Neural cell (in vitro differentiated cells): ENCODE results near the gene SDC4.

Experiments used
- EP300 ChIP-seq: fragments of 450-650 bp; conservative IDR thresholded peaks from 2 replicates; pipeline ENCODE4 v1.6.1; 2014; ENCODE audit warnings: antibody characterized with exemption, mild to moderate bottlenecking, moderate library complexity; ENCODE audit not compliant: poor library complexity, severe bottlenecking
- MXI1 ChIP-seq: fragments of 450-650 bp; conservative IDR thresholded peaks from 2 replicates; pipeline ENCODE4 v1.6.1; 2014; ENCODE audit warnings: antibody characterized with exemption, mild to moderate bottlenecking; ENCODE audit not compliant: poor library complexity, severe bottlenecking
- POLR2AphosphoS5 ChIP-seq: IDR thresholded peaks from 2 replicates; pipeline ENCODE4 v1.6.1; 2012

DNA sequence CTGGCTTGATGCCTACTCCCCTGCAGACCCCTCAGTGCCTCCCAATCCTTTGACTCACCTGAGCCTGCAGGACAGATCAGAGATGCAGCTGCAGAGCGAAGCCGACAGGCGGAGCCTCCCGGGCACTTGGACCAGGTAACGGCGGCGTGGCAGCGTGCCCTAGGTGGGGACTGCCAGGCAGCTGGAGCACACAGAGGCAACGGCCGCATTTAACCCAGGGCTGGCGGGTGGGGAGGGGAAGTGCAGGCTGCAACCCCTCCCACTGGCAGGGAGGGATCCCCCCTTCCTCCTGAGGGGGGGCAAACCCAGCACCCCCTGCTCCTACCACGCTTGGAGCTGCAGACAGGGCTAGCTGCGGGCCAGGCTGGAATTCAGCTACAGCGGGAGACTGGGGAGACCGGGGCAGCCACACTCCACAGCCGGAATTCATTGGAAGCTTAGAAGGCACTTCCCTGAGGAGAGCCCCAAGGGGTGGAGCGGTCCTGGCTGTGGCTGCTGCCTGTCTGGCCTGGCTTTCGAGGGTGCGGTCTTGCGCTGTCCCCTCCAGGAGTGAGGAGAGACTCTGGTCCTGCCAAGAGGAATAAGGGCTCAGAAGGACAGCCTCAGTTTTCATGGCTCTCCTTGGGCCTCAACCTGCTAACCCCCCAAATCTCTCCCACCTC, 40.0 kb downstream of the SDC4 start, which contains the start of gene MATN4:
- TF ChIP-seq MXI1 = no peak
- no peak for TF ChIP-seq EP300
- no peak for TF ChIP-seq POLR2AphosphoS5
